Activated T-cell treated with anti-CD3 and anti-CD28 coated beads, Interleukin-2, amount 50 U/mL, for 72 hours (primary cell): ENCODE results near the gene SMIM10L2A. TPM values are rescaled to one million over a fixed set of nuclear protein-coding genes. Genes with fewer than 3 reads are reported as not detected.
"Not testable (repeated sequence)": the region's sequence is repeated elsewhere in the genome, so short reads cannot be mapped to it uniquely, and the experiment has no call there.

Source experiments
- ATAC-seq, 2 donors: fragments of 150-1000 bp; cut with Tn5 transposase; replicated peaks in 1 of 2; 2 replicates each; pipeline ENCODE4 v1.10.0; 2021; ENCODE audit warnings: moderate library complexity in 2 of 2, mild to moderate bottlenecking in 1 of 2
- DNase-seq, 2 donors: peaks; one replicate each; pipeline ENCODE4 v3.0.0; 2021 to 2022; ENCODE audit warnings: mixed read lengths in 1 of 2
- H3K27ac Mint-ChIP-seq: one replicate; pipeline ENCODE4 v1.8.0; 2022; ENCODE audit warnings: mild to moderate bottlenecking, moderate library complexity, mixed read lengths
- H3K27me3 Mint-ChIP-seq: one replicate; pipeline ENCODE4 v1.8.0; 2022; ENCODE audit warnings: low read depth, mixed read lengths
- H3K36me3 Mint-ChIP-seq, 2 donors: one replicate each; pipeline ENCODE4 v1.8.0; 2022; ENCODE audit warnings: mixed read lengths in 2 of 2, mild to moderate bottlenecking in 1 of 2; ENCODE audit not compliant: insufficient read depth in 2 of 2
- H3K4me1 Mint-ChIP-seq: one replicate; pipeline ENCODE4 v1.8.0; 2022; ENCODE audit warnings: low read depth, mixed read lengths
- H3K4me3 Mint-ChIP-seq, 2 donors: one replicate each; pipeline ENCODE4 v1.8.0; 2022; ENCODE audit warnings: mild to moderate bottlenecking in 2 of 2, mixed read lengths in 2 of 2, moderate library complexity in 2 of 2
- H3K9me3 Mint-ChIP-seq, 2 donors: one replicate each; pipeline ENCODE4 v1.8.0; 2022; ENCODE audit warnings: mixed read lengths in 2 of 2
- total RNA-seq, 2 donors: library from RNA; stranded (reverse); gene quantifications; one replicate each; pipeline ENCODE4 v1.2.3, GENCODE V29; 2022

Gene SMIM10L2A
- total RNA-seq, 2 donors from 2014 or later = 0.24 to 0.44 TPM

DNA sequence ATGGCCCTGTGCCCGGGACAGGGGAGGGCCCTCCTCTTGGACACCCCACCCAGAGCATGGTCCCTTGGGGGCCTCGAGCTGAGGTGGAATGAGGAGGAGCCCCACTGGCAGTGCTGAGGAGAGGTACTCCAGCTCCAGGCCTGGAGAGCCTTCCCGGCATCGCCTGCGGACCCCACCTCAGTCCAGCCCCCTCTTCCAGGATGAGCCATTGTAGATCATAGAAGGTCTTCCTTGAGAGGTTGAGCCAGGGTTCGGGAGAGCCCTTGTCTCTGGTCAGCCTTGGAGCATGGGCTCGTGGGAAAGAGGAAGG, 16.9 kb downstream of the SMIM10L2A start:
- Mint-ChIP-seq H3K4me3 (no peak overlapping the region), H3K4me1 (no peaks in the 10 kb centered on the region), H3K9me3 (no peaks in the 10 kb centered on the region), H3K36me3 (no peaks in the 10 kb centered on the region), H3K27me3 (peaks cover 18% of the 10 kb centered on the region), H3K27ac (no peak overlapping the region)
- ATAC-seq (no peak), DNase-seq (no peak)

GRCh38 chrX:135449637-135450550, 28.1 kb downstream of the SMIM10L2A start:
- DNase-seq = no peak
- ATAC-seq = no peak
- H3K4me3 Mint-ChIP-seq = no peak overlapping the region
- no peaks in the 10 kb centered on the region for H3K9me3 Mint-ChIP-seq
- H3K27me3 Mint-ChIP-seq = peaks cover 37% of the 10 kb centered on the region
- H3K27ac Mint-ChIP-seq = no peak overlapping the region
- no peaks in the 10 kb centered on the region for H3K4me1 Mint-ChIP-seq
- no peaks in the 10 kb centered on the region for H3K36me3 Mint-ChIP-seq

- Mint-ChIP-seq H3K27me3 (peaks cover 60% of the 10 kb centered on the region), H3K4me3 (no peak overlapping the region), H3K9me3 (peaks cover 0 to 2% of the 10 kb centered on the region in 2 donors), H3K36me3 (peaks cover 1 to 3% of the 10 kb centered on the region in 2 donors), H3K4me1 (no peaks in the 10 kb centered on the region), H3K27ac (no peak overlapping the region)
- DNase-seq (no peak), ATAC-seq (no peak)
These were observed 31.6 kb downstream of the SMIM10L2A start for GRCh38 chrX:135453381-135453780.

DNA sequence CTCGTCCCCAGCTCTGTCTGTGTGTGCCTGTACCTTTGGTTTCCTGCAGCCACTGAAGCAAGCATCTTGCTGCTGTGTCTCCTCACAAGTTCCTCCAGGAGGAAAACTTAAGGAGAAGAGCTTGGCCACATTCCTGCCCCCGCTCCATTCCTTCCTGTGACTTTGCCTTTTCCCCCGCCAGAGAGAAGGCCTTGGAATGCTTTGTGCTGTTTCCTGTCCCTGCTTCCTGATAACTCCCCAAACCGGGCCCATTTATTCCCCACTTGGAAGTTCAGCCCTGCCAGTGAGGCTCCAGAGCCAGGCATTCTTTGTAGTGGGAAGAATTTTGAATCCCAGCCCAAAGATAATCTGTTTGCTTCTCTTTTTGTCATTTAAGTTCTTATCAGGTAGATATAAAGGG, 33.1 kb downstream of the SMIM10L2A start:
- H3K9me3 Mint-ChIP-seq = peaks cover 0 to 2% of the 10 kb centered on the region in 2 donors
- no peaks in the 10 kb centered on the region for H3K4me1 Mint-ChIP-seq
- H3K27ac Mint-ChIP-seq = no peak overlapping the region
- DNase-seq = no peak
- H3K27me3 Mint-ChIP-seq = peaks cover 57% of the 10 kb centered on the region
- ATAC-seq = no peak
- no peak overlapping the region for H3K4me3 Mint-ChIP-seq
- H3K36me3 Mint-ChIP-seq = peaks cover 1 to 3% of the 10 kb centered on the region in 2 donors

- Mint-ChIP-seq H3K27ac (peak overlapping the region; percentile 63), H3K27me3 (peaks cover 54% of the 10 kb centered on the region)
- H3K4me1 Mint-ChIP-seq, H3K36me3 Mint-ChIP-seq, H3K4me3 Mint-ChIP-seq, DNase-seq, ATAC-seq, H3K9me3 Mint-ChIP-seq: not testable (repeated sequence)
These were observed 40.0 kb downstream of the SMIM10L2A start for GRCh38 chrX:135461756-135462155.

DNA sequence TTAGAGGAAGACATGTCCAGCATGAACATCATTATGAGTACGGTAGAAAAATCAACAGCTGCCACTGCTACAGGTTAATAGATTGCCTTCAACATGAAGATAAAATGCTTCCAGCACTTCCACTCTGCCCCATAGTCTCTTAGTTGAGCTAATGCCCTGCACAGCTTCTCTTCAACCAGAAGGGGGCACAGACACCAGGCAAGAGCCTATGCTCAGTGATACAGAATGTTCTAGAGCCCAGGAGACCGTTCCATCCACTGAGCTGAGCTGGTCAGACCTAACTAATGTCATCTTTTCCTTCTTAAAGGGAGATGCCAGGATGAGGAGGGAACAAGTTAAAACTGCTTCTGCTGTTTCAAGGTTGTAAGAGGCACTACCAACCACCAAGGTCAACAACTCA, 42.2 kb downstream of the SMIM10L2A start:
- H3K36me3 Mint-ChIP-seq = no peaks in the 10 kb centered on the region
- no peaks in the 10 kb centered on the region for H3K4me1 Mint-ChIP-seq
- H3K4me3 Mint-ChIP-seq = no peak overlapping the region
- no peak overlapping the region for H3K27ac Mint-ChIP-seq
- H3K9me3 Mint-ChIP-seq = no peaks in the 10 kb centered on the region
- peaks cover 50% of the 10 kb centered on the region for H3K27me3 Mint-ChIP-seq
- peak in 1 of 2 donors; percentile 44 for ATAC-seq
- peak in 1 of 2 donors; percentile 3 for DNase-seq

DNA sequence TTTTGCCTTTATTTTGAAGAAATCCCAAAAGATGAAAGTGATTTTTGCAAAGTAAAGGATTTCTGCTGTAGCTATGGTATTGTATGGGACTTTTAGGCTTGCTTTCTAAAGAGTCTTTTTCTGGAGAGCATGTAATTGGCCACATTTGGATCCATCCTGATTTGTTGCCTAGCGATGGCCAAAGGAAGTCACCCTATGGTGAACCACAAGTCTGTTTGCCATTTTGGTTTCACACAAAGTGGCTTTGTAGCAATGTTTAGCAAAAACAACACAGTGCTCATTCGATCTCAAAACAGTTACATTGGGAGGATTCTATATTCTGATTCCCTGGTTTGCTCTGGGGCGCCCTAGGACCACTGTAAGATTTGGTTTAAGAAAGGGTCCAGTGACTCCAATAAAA, 54.6 kb downstream of the SMIM10L2A start:
- H3K36me3 Mint-ChIP-seq = no peaks in the 10 kb centered on the region
- peaks cover 24% of the 10 kb centered on the region for H3K27me3 Mint-ChIP-seq
- H3K4me3 Mint-ChIP-seq = no peak overlapping the region
- DNase-seq = no peak
- no peak for ATAC-seq
- H3K9me3 Mint-ChIP-seq = no peaks in the 10 kb centered on the region
- H3K27ac Mint-ChIP-seq = no peak overlapping the region
- no peaks in the 10 kb centered on the region for H3K4me1 Mint-ChIP-seq

GRCh38 chrX:135477576-135477975, 55.8 kb downstream of the SMIM10L2A start:
- Mint-ChIP-seq H3K36me3 (no peaks in the 10 kb centered on the region), H3K4me3 (no peak overlapping the region), H3K9me3 (no peaks in the 10 kb centered on the region), H3K27me3 (peaks cover 18% of the 10 kb centered on the region), H3K27ac (no peak overlapping the region), H3K4me1 (no peaks in the 10 kb centered on the region)
- ATAC-seq = peak; percentile 52 to 59
- peak; percentile 32 to 35 for DNase-seq

Other genes starting within 250 kb of the SMIM10L2A start
- not detected for gene ETDA, start 169.9 kb upstream of the SMIM10L2A start, total RNA-seq
- not detected for gene ETDC, start 112.5 kb upstream of the SMIM10L2A start, total RNA-seq
- 1 to 10 TPM; 5.8 to 5.9 TPM for gene ZNF75D, start 77.8 kb upstream of the SMIM10L2A start, total RNA-seq
- 1 to 10 TPM; 1.9 to 2.2 TPM for gene ZNF449, start 77.1 kb upstream of the SMIM10L2A start, total RNA-seq
- gene INTS6L, start 98.7 kb downstream of the SMIM10L2A start, total RNA-seq = 10 to 100 TPM; 28.6 to 41.3 TPM